AG09319 (cell line): ENCODE results near the gene TATDN2.
A peak's percentile ranks its signal among the peaks of the same experiment; 100 is the strongest.

ENCODE experiments used
- DNase-seq: peaks from one replicate; pipeline ENCODE4 v3.0.0-alpha.2; 2010; ENCODE audit warnings: low read depth; ENCODE audit errors: extremely low read depth
- CTCF ChIP-seq: IDR thresholded peaks from 2 replicates; pipeline ENCODE4 v1.5.1; 2011; ENCODE audit warnings: low read depth, mild to moderate bottlenecking, inconsistent platforms, low read length, moderate library complexity

The TATDN2 gene

GRCh38 chr3:10280571-10280970, 32.3 kb downstream of the TATDN2 start:
- no peak for TF ChIP-seq CTCF
- no peak for DNase-seq

GRCh38 chr3:10281951-10282350, 33.7 kb downstream of the TATDN2 start:
- DNase-seq, result no peak
- no peak for TF ChIP-seq CTCF

- TF ChIP-seq CTCF, result no peak
- no peak for DNase-seq
Observed at GRCh38 chr3:10283638-10284037, 35.4 kb downstream of the TATDN2 start.

- TF ChIP-seq CTCF, result no peak
- DNase-seq, result no peak
Observed at GRCh38 chr3:10284496-10284895, 36.2 kb downstream of the TATDN2 start.

GRCh38 chr3:10285272-10286132, 37.2 kb downstream of the TATDN2 start:
- TF ChIP-seq CTCF, result no peak
- DNase-seq, result no peak

GRCh38 chr3:10286133-10286524, 37.9 kb downstream of the TATDN2 start:
- TF ChIP-seq CTCF, result no peak
- DNase-seq, result no peak

- peak; percentile 50 for TF ChIP-seq CTCF
- DNase-seq, result peak; percentile 19
Observed at GRCh38 chr3:10286596-10287295, 38.5 kb downstream of the TATDN2 start.
